Measurements from ENCODE around the gene SELENON. TPM values are rescaled to one million over a fixed set of nuclear protein-coding genes. Genes with fewer than 3 reads are reported as not detected.

Gene SELENON
- total and polyA plus RNA-seq, 2 of the 13 experiments (the other 11 are each of a cell fraction or from before 2014, with no cell fraction given) = 3.8 to 8.0 TPM

GRCh38 chr1:25858906-25859789 lies 59.2 kb downstream of the SELENON start, which contains the start of gene AUNIP (continued):
- TF ChIP-seq ZNF589 (CRISPR knock-in tag; conservative IDR thresholded peaks at IDR 0.05) = peak; percentile 91
- TF ChIP-seq ETV5 (CRISPR knock-in tag; IDR thresholded peaks at IDR 0.05; ENCODE audit: borderline replicate concordance) = peak; percentile 59; the same call in 1 of the 2 replicates
- TF ChIP-seq ISL2 (CRISPR knock-in tag; IDR thresholded peaks at IDR 0.05) = peak; percentile 40; the same call in 1 of the 2 replicates
- TF ChIP-seq, protein P1, sequence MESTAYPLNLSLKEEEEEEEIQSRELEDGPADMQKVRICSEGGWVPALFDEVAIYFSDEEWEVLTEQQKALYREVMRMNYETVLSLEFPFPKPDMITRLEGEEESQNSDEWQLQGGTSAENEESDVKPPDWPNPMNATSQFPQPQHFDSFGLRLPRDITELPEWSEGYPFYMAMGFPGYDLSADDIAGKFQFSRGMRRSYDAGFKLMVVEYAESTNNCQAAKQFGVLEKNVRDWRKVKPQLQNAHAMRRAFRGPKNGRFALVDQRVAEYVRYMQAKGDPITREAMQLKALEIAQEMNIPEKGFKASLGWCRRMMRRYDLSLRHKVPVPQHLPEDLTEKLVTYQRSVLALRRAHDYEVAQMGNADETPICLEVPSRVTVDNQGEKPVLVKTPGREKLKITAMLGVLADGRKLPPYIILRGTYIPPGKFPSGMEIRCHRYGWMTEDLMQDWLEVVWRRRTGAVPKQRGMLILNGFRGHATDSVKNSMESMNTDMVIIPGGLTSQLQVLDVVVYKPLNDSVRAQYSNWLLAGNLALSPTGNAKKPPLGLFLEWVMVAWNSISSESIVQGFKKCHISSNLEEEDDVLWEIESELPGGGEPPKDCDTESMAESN (CRISPR knock-in tag; conservative IDR thresholded peaks at IDR 0.05) = peak; percentile 98
- no peak for TF ChIP-seq ZNF253 (CRISPR knock-in tag; IDR thresholded peaks at IDR 0.05; ENCODE audit: borderline replicate concordance)
- TF ChIP-seq, protein P2, sequence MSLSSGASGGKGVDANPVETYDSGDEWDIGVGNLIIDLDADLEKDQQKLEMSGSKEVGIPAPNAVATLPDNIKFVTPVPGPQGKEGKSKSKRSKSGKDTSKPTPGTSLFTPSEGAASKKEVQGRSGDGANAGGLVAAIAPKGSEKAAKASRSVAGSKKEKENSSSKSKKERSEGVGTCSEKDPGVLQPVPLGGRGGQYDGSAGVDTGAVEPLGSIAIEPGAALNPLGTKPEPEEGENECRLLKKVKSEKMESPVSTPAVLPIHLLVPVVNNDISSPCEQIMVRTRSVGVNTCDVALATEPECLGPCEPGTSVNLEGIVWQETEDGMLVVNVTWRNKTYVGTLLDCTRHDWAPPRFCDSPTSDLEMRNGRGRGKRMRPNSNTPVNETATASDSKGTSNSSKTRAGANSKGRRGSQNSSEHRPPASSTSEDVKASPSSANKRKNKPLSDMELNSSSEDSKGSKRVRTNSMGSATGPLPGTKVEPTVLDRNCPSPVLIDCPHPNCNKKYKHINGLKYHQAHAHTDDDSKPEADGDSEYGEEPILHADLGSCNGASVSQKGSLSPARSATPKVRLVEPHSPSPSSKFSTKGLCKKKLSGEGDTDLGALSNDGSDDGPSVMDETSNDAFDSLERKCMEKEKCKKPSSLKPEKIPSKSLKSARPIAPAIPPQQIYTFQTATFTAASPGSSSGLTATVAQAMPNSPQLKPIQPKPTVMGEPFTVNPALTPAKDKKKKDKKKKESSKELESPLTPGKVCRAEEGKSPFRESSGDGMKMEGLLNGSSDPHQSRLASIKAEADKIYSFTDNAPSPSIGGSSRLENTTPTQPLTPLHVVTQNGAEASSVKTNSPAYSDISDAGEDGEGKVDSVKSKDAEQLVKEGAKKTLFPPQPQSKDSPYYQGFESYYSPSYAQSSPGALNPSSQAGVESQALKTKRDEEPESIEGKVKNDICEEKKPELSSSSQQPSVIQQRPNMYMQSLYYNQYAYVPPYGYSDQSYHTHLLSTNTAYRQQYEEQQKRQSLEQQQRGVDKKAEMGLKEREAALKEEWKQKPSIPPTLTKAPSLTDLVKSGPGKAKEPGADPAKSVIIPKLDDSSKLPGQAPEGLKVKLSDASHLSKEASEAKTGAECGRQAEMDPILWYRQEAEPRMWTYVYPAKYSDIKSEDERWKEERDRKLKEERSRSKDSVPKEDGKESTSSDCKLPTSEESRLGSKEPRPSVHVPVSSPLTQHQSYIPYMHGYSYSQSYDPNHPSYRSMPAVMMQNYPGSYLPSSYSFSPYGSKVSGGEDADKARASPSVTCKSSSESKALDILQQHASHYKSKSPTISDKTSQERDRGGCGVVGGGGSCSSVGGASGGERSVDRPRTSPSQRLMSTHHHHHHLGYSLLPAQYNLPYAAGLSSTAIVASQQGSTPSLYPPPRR (CRISPR knock-in tag; IDR thresholded peaks at IDR 0.05; ENCODE audit: borderline replicate concordance) = peak; percentile 49; the same call in 1 of the 2 replicates
- TF ChIP-seq, protein P3, sequence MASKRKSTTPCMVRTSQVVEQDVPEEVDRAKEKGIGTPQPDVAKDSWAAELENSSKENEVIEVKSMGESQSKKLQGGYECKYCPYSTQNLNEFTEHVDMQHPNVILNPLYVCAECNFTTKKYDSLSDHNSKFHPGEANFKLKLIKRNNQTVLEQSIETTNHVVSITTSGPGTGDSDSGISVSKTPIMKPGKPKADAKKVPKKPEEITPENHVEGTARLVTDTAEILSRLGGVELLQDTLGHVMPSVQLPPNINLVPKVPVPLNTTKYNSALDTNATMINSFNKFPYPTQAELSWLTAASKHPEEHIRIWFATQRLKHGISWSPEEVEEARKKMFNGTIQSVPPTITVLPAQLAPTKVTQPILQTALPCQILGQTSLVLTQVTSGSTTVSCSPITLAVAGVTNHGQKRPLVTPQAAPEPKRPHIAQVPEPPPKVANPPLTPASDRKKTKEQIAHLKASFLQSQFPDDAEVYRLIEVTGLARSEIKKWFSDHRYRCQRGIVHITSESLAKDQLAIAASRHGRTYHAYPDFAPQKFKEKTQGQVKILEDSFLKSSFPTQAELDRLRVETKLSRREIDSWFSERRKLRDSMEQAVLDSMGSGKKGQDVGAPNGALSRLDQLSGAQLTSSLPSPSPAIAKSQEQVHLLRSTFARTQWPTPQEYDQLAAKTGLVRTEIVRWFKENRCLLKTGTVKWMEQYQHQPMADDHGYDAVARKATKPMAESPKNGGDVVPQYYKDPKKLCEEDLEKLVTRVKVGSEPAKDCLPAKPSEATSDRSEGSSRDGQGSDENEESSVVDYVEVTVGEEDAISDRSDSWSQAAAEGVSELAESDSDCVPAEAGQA (IDR thresholded peaks at IDR 0.05; ENCODE audit: low read depth) = 0 out of 2 replicates have a peak, but pooled peaks have one; percentile 2
- TF ChIP-seq, protein P3 (CRISPR knock-in tag; IDR thresholded peaks at IDR 0.05; ENCODE audit: borderline replicate concordance) = 0 out of 2 replicates have a peak, but pooled peaks have one; percentile 74
- TF ChIP-seq HOXA7 (CRISPR knock-in tag; IDR thresholded peaks at IDR 0.05) = 0 out of 2 replicates have a peak, but pooled peaks have one; percentile 37
- TF ChIP-seq, protein P4, sequence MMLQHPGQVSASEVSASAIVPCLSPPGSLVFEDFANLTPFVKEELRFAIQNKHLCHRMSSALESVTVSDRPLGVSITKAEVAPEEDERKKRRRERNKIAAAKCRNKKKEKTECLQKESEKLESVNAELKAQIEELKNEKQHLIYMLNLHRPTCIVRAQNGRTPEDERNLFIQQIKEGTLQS (CRISPR knock-in tag; IDR thresholded peaks at IDR 0.05) = no peak
- peak; percentile 19; the same call in 1 of the 2 replicates for TF ChIP-seq NRL (CRISPR knock-in tag; IDR thresholded peaks at IDR 0.05; ENCODE audit: borderline replicate concordance)
- no peak for TF ChIP-seq ZNF12 (CRISPR knock-in tag; IDR thresholded peaks at IDR 0.05)
- TF ChIP-seq KAT8 (CRISPR knock-in tag; IDR thresholded peaks at IDR 0.05) = peak; percentile 65; the same call in 1 of the 2 replicates
